MG63 (cell line): ENCODE results near the gene PISD. TPM values are rescaled to one million over a fixed set of nuclear protein-coding genes. Genes with fewer than 3 reads are reported as not detected.

Experiments
- DNase-seq: peaks from one replicate; pipeline ENCODE4 v3.0.0-alpha.2; 2020
- H3K27me3 ChIP-seq: fragments of 250-450 bp; sonication (Bioruptor Pico); 2 replicates; pipeline ENCODE4 v1.5.1; 2020; ENCODE audit warnings: mild to moderate bottlenecking, moderate library complexity
- H3K36me3 ChIP-seq: fragments of 250-450 bp; sonication (Bioruptor Pico); 2 replicates; pipeline ENCODE4 v1.5.1; 2020; ENCODE audit warnings: mild to moderate bottlenecking, moderate library complexity
- H3K4me3 ChIP-seq: fragments of 250-450 bp; sonication (Bioruptor Pico); 2 replicates; pipeline ENCODE4 v1.5.1; 2020; ENCODE audit warnings: mild to moderate bottlenecking, moderate library complexity
- H3K9me3 ChIP-seq: fragments of 250-450 bp; sonication (Bioruptor Pico); 2 replicates; pipeline ENCODE4 v1.5.1; 2020; ENCODE audit warnings: mild to moderate bottlenecking, moderate library complexity
- total RNA-seq: library from RNA; depleted of rRNA; stranded (reverse); fragments of >200 nt; shearing (Covaris generic); gene quantifications from 2 replicates; pipeline ENCODE4 v1.2.3, GENCODE V29; 2014; ENCODE audit warnings: low replicate concordance

The PISD gene
- total RNA-seq, 1 experiment from 2014 or later, result 30.5 TPM

GRCh38 chr22:31619611-31620300 lies 42.3 kb downstream of the PISD start:
- peaks cover 20% of the 10 kb centered on the region for H3K36me3 ChIP-seq
- no peak overlapping the region for H3K4me3 ChIP-seq
- DNase-seq, result no peak
- H3K9me3 ChIP-seq, result no peaks in the 10 kb centered on the region
- H3K27me3 ChIP-seq, result no peaks in the 10 kb centered on the region

GRCh38 chr22:31618471-31619176 lies 43.4 kb downstream of the PISD start:
- Histone ChIP-seq H3K36me3 (peaks cover 20% of the 10 kb centered on the region), H3K27me3 (no peaks in the 10 kb centered on the region), H3K4me3 (no peak overlapping the region), H3K9me3 (no peaks in the 10 kb centered on the region)
- DNase-seq, result no peak

GRCh38 chr22:31618057-31618456 lies 44.0 kb downstream of the PISD start:
- Histone ChIP-seq H3K9me3 (no peaks in the 10 kb centered on the region), H3K36me3 (peaks cover 20% of the 10 kb centered on the region), H3K27me3 (no peaks in the 10 kb centered on the region), H3K4me3 (no peak overlapping the region)
- no peak for DNase-seq

- Histone ChIP-seq H3K27me3 (no peaks in the 10 kb centered on the region), H3K9me3 (no peaks in the 10 kb centered on the region), H3K36me3 (peaks cover 9% of the 10 kb centered on the region), H3K4me3 (no peak overlapping the region)
- no peak for DNase-seq
These were observed 45.6 kb downstream of the PISD start for GRCh38 chr22:31616315-31616980.

- DNase-seq, result no peak
- no peaks in the 10 kb centered on the region for H3K27me3 ChIP-seq
- peaks cover 9% of the 10 kb centered on the region for H3K36me3 ChIP-seq
- no peaks in the 10 kb centered on the region for H3K9me3 ChIP-seq
- no peak overlapping the region for H3K4me3 ChIP-seq
These were observed 46.1 kb downstream of the PISD start for GRCh38 chr22:31615940-31616314.

- Histone ChIP-seq H3K27me3 (no peaks in the 10 kb centered on the region), H3K36me3 (peaks cover 7% of the 10 kb centered on the region), H3K4me3 (no peak overlapping the region), H3K9me3 (no peaks in the 10 kb centered on the region)
- no peak for DNase-seq
These were observed 46.5 kb downstream of the PISD start for GRCh38 chr22:31615491-31615860.

- no peak for DNase-seq
- Histone ChIP-seq H3K4me3 (no peak overlapping the region), H3K27me3 (no peaks in the 10 kb centered on the region), H3K36me3 (peaks cover 4% of the 10 kb centered on the region), H3K9me3 (no peaks in the 10 kb centered on the region)
These were observed 47.1 kb downstream of the PISD start for GRCh38 chr22:31614781-31615490.

GRCh38 chr22:31613904-31614296 lies 48.1 kb downstream of the PISD start:
- Histone ChIP-seq H3K36me3 (peaks cover 4% of the 10 kb centered on the region), H3K4me3 (no peak overlapping the region), H3K9me3 (no peaks in the 10 kb centered on the region), H3K27me3 (no peaks in the 10 kb centered on the region)
- no peak for DNase-seq

- no peaks in the 10 kb centered on the region for H3K9me3 ChIP-seq
- no peak overlapping the region for H3K4me3 ChIP-seq
- H3K36me3 ChIP-seq, result peaks cover 4% of the 10 kb centered on the region
- no peaks in the 10 kb centered on the region for H3K27me3 ChIP-seq
- no peak for DNase-seq
These were observed 48.6 kb downstream of the PISD start for GRCh38 chr22:31613286-31613903.

- Histone ChIP-seq H3K27me3 (no peaks in the 10 kb centered on the region), H3K36me3 (peaks cover 4% of the 10 kb centered on the region)
- no peak for DNase-seq
These were observed 49.1 kb downstream of the PISD start for GRCh38 chr22:31612891-31613285.

GRCh38 chr22:31611061-31611760 lies 50.8 kb downstream of the PISD start:
- no peaks in the 10 kb centered on the region for H3K9me3 ChIP-seq
- no peaks in the 10 kb centered on the region for H3K36me3 ChIP-seq
- H3K4me3 ChIP-seq, result no peak overlapping the region
- no peaks in the 10 kb centered on the region for H3K27me3 ChIP-seq
- DNase-seq, result no peak

More at GRCh38 chr22:31612891-31613285, 49.1 kb downstream of the PISD start:
- H3K9me3 ChIP-seq, result no peaks in the 10 kb centered on the region
- H3K4me3 ChIP-seq, result no peak overlapping the region

GRCh38 chr22:31610611-31611010 lies 51.4 kb downstream of the PISD start:
- Histone ChIP-seq H3K4me3 (no peak overlapping the region), H3K27me3 (no peaks in the 10 kb centered on the region), H3K9me3 (no peaks in the 10 kb centered on the region), H3K36me3 (no peaks in the 10 kb centered on the region)
- DNase-seq, result no peak

- no peak overlapping the region for H3K4me3 ChIP-seq
- no peaks in the 10 kb centered on the region for H3K27me3 ChIP-seq
- no peaks in the 10 kb centered on the region for H3K36me3 ChIP-seq
- no peaks in the 10 kb centered on the region for H3K9me3 ChIP-seq
- DNase-seq, result no peak
These were observed 52.3 kb downstream of the PISD start for GRCh38 chr22:31609716-31610115.

- H3K9me3 ChIP-seq, result no peaks in the 10 kb centered on the region
- no peaks in the 10 kb centered on the region for H3K27me3 ChIP-seq
- DNase-seq, result no peak
- no peaks in the 10 kb centered on the region for H3K36me3 ChIP-seq
- no peak overlapping the region for H3K4me3 ChIP-seq
These were observed 54.3 kb downstream of the PISD start for GRCh38 chr22:31607696-31608095.

GRCh38 chr22:31605851-31606585 lies 56.0 kb downstream of the PISD start:
- H3K36me3 ChIP-seq, result no peaks in the 10 kb centered on the region; the same call in 1 of the 2 replicates

More at GRCh38 chr22:31605851-31606585, 56.0 kb downstream of the PISD start:
- no peak for DNase-seq
- Histone ChIP-seq H3K27me3 (no peaks in the 10 kb centered on the region), H3K9me3 (no peaks in the 10 kb centered on the region), H3K4me3 (no peak overlapping the region)
